ENCODE measurements around the gene MACROD2.

Gene MACROD2

GRCh38 chr20:15917283-15917682 lies 1922.0 kb downstream of the MACROD2 start:
- DNase-seq = no peak

- DNase-seq = no peak
Observed at GRCh38 chr20:15918631-15919030, 1923.3 kb downstream of the MACROD2 start.

- peak in 1 of 2 donors; percentile 44 for DNase-seq
Observed at GRCh38 chr20:15919118-15919517, 1923.8 kb downstream of the MACROD2 start.

GRCh38 chr20:15921930-15922329 lies 1926.6 kb downstream of the MACROD2 start:
- DNase-seq = no peak

- no peak for DNase-seq
Observed at GRCh38 chr20:15922556-15922955, 1927.2 kb downstream of the MACROD2 start.

GRCh38 chr20:15923030-15923776 lies 1927.9 kb downstream of the MACROD2 start:
- DNase-seq = no peak

GRCh38 chr20:15924556-15924955 lies 1929.2 kb downstream of the MACROD2 start:
- no peak for DNase-seq

GRCh38 chr20:15925376-15925775 lies 1930.1 kb downstream of the MACROD2 start:
- DNase-seq = no peak

- DNase-seq = no peak
Observed at GRCh38 chr20:15927893-15928650, 1932.8 kb downstream of the MACROD2 start.

- DNase-seq = no peak
Observed at GRCh38 chr20:15928946-15929345, 1933.6 kb downstream of the MACROD2 start.

GRCh38 chr20:15930311-15931305 lies 1935.3 kb downstream of the MACROD2 start:
- DNase-seq = no peak

GRCh38 chr20:15931897-15932296 lies 1936.6 kb downstream of the MACROD2 start:
- DNase-seq = no peak

- DNase-seq = no peak
Observed at GRCh38 chr20:15937179-15937578, 1941.9 kb downstream of the MACROD2 start.

GRCh38 chr20:15938847-15939246 lies 1943.5 kb downstream of the MACROD2 start:
- no peak for DNase-seq

GRCh38 chr20:15940127-15940526 lies 1944.8 kb downstream of the MACROD2 start:
- no peak for DNase-seq

- DNase-seq = no peak
Observed at GRCh38 chr20:15942130-15942529, 1946.8 kb downstream of the MACROD2 start.

GRCh38 chr20:15945289-15945688 lies 1950.0 kb downstream of the MACROD2 start:
- no peak for DNase-seq

- DNase-seq = no peak
Observed at GRCh38 chr20:15949391-15949790, 1954.1 kb downstream of the MACROD2 start.

- DNase-seq = no peak
Observed at GRCh38 chr20:15951658-15952057, 1956.3 kb downstream of the MACROD2 start.

- no peak for DNase-seq
Observed at GRCh38 chr20:15958142-15958541, 1962.8 kb downstream of the MACROD2 start.

GRCh38 chr20:15965165-15965564 lies 1969.8 kb downstream of the MACROD2 start:
- DNase-seq = no peak

- no peak for DNase-seq
Observed at GRCh38 chr20:15967334-15967733, 1972.0 kb downstream of the MACROD2 start.
